Keratinocyte (primary cell): ENCODE data around the gene PAPPA2. TPM values are rescaled to one million over a fixed set of nuclear protein-coding genes. Genes with fewer than 3 reads are reported as not detected.
"Not testable (repeated sequence)": the region's sequence is repeated elsewhere in the genome, so short reads cannot be mapped to it uniquely, and the experiment has no call there.

Experiments
- DNase-seq: peaks from one replicate; pipeline ENCODE4 v3.0.0-alpha.2; 2011; ENCODE audit warnings: low read depth, missing footprints, low spot score
- FAIRE-seq: peaks from 2 replicates; lab custom pipeline; 2011; peaks lifted over from hg19 to GRCh38; lab: Jason Lieb, UNC
- H2AFZ ChIP-seq: 2 replicates; pipeline ENCODE4 v1.6.0; 2012; ENCODE audit warnings: low read length, control low read depth, inconsistent platforms; ENCODE audit not compliant: control insufficient read depth
- H3K27ac ChIP-seq: 2 replicates; pipeline ENCODE4 v1.5.1; 2011; ENCODE audit warnings: low read length; ENCODE audit not compliant: control insufficient read depth, insufficient read depth
- H3K27me3 ChIP-seq: 3 replicates; pipeline ENCODE4 v1.6.0; 2011; ENCODE audit warnings: low read length; ENCODE audit not compliant: control insufficient read depth, insufficient read depth; ENCODE audit errors: extremely low read depth
- H3K36me3 ChIP-seq, 2 experiments: 2 replicates in 1 of 2; 3 replicates in 1 of 2; pipeline ENCODE4 v1.5.1; 2011; ENCODE audit warnings: low read length in 2 of 2, mild to moderate bottlenecking in 1 of 2; ENCODE audit not compliant: control insufficient read depth in 2 of 2, insufficient read depth in 2 of 2; ENCODE audit errors: extremely low read depth in 1 of 2
- H3K4me1 ChIP-seq: 3 replicates; pipeline ENCODE4 v1.5.1; 2011; ENCODE audit warnings: low read length; ENCODE audit not compliant: control insufficient read depth, insufficient read depth; ENCODE audit errors: extremely low read depth
- H3K4me2 ChIP-seq: 3 replicates; pipeline ENCODE4 v1.6.0; 2011; ENCODE audit warnings: low read depth, low read length; ENCODE audit not compliant: control insufficient read depth, insufficient read depth; ENCODE audit errors: extremely low read depth
- H3K4me3 ChIP-seq, 3 experiments: fragments of 200-600 bp in 1 of 3; sonication (generic) in 1 of 3; 2 replicates in 2 of 3; 3 replicates in 1 of 3; pipeline ENCODE4 v1.5.1; 2011 to 2016; ENCODE audit warnings: low read length in 3 of 3, mild to moderate bottlenecking in 3 of 3, control low read depth in 2 of 3, inconsistent platforms in 1 of 3, low read depth in 1 of 3, mixed read lengths in 1 of 3, mixed run types in 1 of 3, moderate library complexity in 1 of 3; ENCODE audit not compliant: control insufficient read depth in 2 of 3, insufficient read depth in 2 of 3; ENCODE audit errors: extremely low read depth in 1 of 3
- H3K79me2 ChIP-seq: 2 replicates; pipeline ENCODE4 v1.6.0; 2012; ENCODE audit warnings: low read length; ENCODE audit not compliant: control insufficient read depth, insufficient read depth
- H3K9ac ChIP-seq: 3 replicates; pipeline ENCODE4 v1.6.0; 2011; ENCODE audit warnings: low read length; ENCODE audit not compliant: control insufficient read depth, insufficient read depth; ENCODE audit errors: extremely low read depth
- H3K9me1 ChIP-seq: 3 replicates; pipeline ENCODE4 v1.6.0; 2011; ENCODE audit warnings: low read length; ENCODE audit not compliant: control insufficient read depth, insufficient read depth; ENCODE audit errors: extremely low read depth
- H3K9me3 ChIP-seq: 2 replicates; pipeline ENCODE4 v1.5.1; 2012; ENCODE audit warnings: low read depth, low read length; ENCODE audit not compliant: control insufficient read depth
- H4K20me1 ChIP-seq: 3 replicates; pipeline ENCODE4 v1.6.0; 2011; ENCODE audit warnings: low read length; ENCODE audit not compliant: control insufficient read depth, insufficient read depth; ENCODE audit errors: extremely low read depth
- CTCF ChIP-seq, 3 experiments: IDR thresholded peaks in 1 of 3; conservative IDR thresholded peaks in 1 of 3; optimal IDR thresholded peaks in 1 of 3; 2 replicates in 2 of 3; 3 replicates in 1 of 3; pipeline versions ENCODE3 to v1.5.1; 2011; ENCODE audit warnings: low read length in 3 of 3, mild to moderate bottlenecking in 3 of 3, moderate library complexity in 2 of 3, control low read depth in 1 of 3, inconsistent platforms in 1 of 3; ENCODE audit not compliant: insufficient read depth in 2 of 3; ENCODE audit errors: extremely low read depth in 1 of 3
- EZH2 ChIP-seq: IDR thresholded peaks from one replicate; pipeline ENCODE4 v1.6.1; 2012; ENCODE audit warnings: inconsistent platforms, mild to moderate bottlenecking, low read length, moderate library complexity
- dilution Hi-C: fragments of 300-500 bp; cut with MboI; formaldehyde crosslinking; loops from one replicate; pipeline ENCODE4 v1.7.0; 2020; ENCODE audit warnings: low sequenced_read_pairs; ENCODE audit not compliant: extremely low pct_ligation_motif_present
- polyA plus RNA-seq, 5 experiments: library from polyadenylated mRNA; depleted of rRNA in 3 of 5; stranded (reverse) in 3 of 5; stranded (forward) in 1 of 5; unstranded in 1 of 5; fragments of >200 nt; gene quantifications; 1 replicate in 1 of 5; 2 replicates in 3 of 5; 3 replicates in 1 of 5; pipeline versions ENCODE4 v1.2.1 to v1.2.3, GENCODE V29; 2011 to 2012; ENCODE audit warnings: missing spikeins in 2 of 5, low read depth in 1 of 5, low replicate concordance in 1 of 5

Gene PAPPA2
- polyA plus RNA-seq, 1 donor (not counting 4 experiments of a cell fraction or from before 2014, with no cell fraction given), result 0.07 TPM

- peak; percentile 89 for FAIRE-seq
- no peak overlapping the region for H3K27ac ChIP-seq
Observed at GRCh38 chr1:176450526-176450925, 12.4 kb upstream of the PAPPA2 start.

GRCh38 chr1:176451741-176452140 lies 11.2 kb upstream of the PAPPA2 start:
- H2AFZ ChIP-seq, H3K9ac ChIP-seq, H4K20me1 ChIP-seq, H3K9me3 ChIP-seq, FAIRE-seq, H3K9me1 ChIP-seq, DNase-seq, H3K36me3 ChIP-seq, H3K27ac ChIP-seq, H3K4me3 ChIP-seq, H3K4me2 ChIP-seq, H3K27me3 ChIP-seq, dilution Hi-C loops, H3K79me2 ChIP-seq: not testable (repeated sequence)
- peaks cover 14% of the 10 kb centered on the region for H3K4me1 ChIP-seq

More at GRCh38 chr1:176450526-176450925, 12.4 kb upstream of the PAPPA2 start:
- dilution Hi-C loops, result no loop called here
- H3K4me3 ChIP-seq, result no peak overlapping the region
- TF ChIP-seq CTCF (optimal IDR thresholded peaks at IDR 0.05 in 1 of 3, IDR thresholded peaks at IDR 0.05 in 1 of 3, conservative IDR thresholded peaks at IDR 0.05 in 1 of 3; ENCODE audit: extremely low read depth in 1 of 3, insufficient read depth in 2 of 3, low read length in 3 of 3) (no peak), EZH2 (no peak)
- no peaks in the 10 kb centered on the region for H3K36me3 ChIP-seq
- no peaks in the 10 kb centered on the region for H3K9me3 ChIP-seq
- H3K27me3 ChIP-seq, result no peaks in the 10 kb centered on the region
- peaks cover 14% of the 10 kb centered on the region for H3K4me1 ChIP-seq
- H4K20me1 ChIP-seq, result no peaks in the 10 kb centered on the region
- no peak overlapping the region for H2AFZ ChIP-seq
- H3K9me1 ChIP-seq, result no peaks in the 10 kb centered on the region
- DNase-seq, result peak; percentile 35
- H3K4me2 ChIP-seq, result no peak overlapping the region
- no peaks in the 10 kb centered on the region for H3K79me2 ChIP-seq
- H3K9ac ChIP-seq, result no peak overlapping the region

GRCh38 chr1:176456795-176457194 lies 6.2 kb upstream of the PAPPA2 start:
- Histone ChIP-seq H3K4me2 (no peak overlapping the region), H3K9me3 (no peaks in the 10 kb centered on the region), H3K9ac (no peak overlapping the region), H3K4me3 (no peak overlapping the region), H3K9me1 (no peaks in the 10 kb centered on the region), H4K20me1 (no peaks in the 10 kb centered on the region), H3K4me1 (no peaks in the 10 kb centered on the region), H3K27me3 (no peaks in the 10 kb centered on the region), H3K27ac (no peak overlapping the region), H3K79me2 (no peaks in the 10 kb centered on the region), H3K36me3 (no peaks in the 10 kb centered on the region), H2AFZ (no peak overlapping the region)
- DNase-seq, result no peak
- no peak for FAIRE-seq
- TF ChIP-seq EZH2, result no peak
- dilution Hi-C loops, result no loop called here
